Measurements from ENCODE around the gene COX10.

COX10 gene

DNA sequence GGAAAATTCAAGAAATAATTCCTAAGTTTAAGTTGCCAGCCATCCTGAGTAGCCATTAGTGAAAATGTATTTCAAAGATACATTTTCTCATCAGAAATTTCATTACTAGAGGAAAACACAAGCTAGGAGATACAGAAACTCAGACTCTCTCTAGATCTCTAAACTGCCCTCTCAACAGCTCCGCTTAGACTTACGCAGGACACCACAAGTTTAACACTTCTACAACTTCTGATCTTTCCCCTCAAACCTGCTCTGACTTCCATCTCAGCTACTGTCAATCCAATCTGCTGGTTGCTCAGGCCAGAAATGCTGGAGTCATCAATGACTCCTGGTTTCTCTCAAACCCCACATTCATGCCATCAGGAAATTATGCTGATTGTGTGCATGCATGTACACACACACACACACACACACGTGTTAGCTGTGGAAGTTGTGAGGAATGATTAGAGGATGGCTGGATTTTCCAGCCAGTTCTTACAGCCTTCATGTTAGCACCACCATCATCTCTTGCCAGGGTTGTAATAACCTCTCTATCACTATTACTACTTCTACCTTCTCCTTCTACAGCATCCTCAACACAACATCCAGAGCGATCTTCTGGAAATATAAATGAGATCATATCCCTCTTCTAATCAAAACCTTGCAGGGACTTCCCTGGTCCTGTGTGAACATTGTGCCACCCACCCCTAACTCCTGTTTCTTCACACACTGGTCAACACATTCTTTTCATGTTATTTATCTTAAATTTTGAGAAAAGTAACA lies 47.1 kb downstream of the COX10 start:
- Histone ChIP-seq H3K4me1 (ENCODE audit: control insufficient read depth in 2 of 2, insufficient read depth in 2 of 2, low read length in 2 of 2) (peaks cover 4 to 10% of the 10 kb centered on the region in 2 donors), H3K9ac (ENCODE audit: low read depth in 1 of 2, low read length in 2 of 2) (no peak overlapping the region), H3K9me3 (ENCODE audit: control insufficient read depth in 2 of 2, low read length in 2 of 2) (no peaks in the 10 kb centered on the region), H3K27me3 (ENCODE audit: control insufficient read depth in 2 of 2, insufficient read depth in 2 of 2, low read length in 2 of 2) (no peaks in the 10 kb centered on the region), H3K36me3 (ENCODE audit: control insufficient read depth in 2 of 2, insufficient read depth in 2 of 2, low read length in 2 of 2) (no peaks in the 10 kb centered on the region), H3K4me3 (ENCODE audit: low read length in 2 of 2) (no peak overlapping the region), H3K27ac (ENCODE audit: low read depth in 2 of 2, low read length in 2 of 2) (no peak overlapping the region)

DNA sequence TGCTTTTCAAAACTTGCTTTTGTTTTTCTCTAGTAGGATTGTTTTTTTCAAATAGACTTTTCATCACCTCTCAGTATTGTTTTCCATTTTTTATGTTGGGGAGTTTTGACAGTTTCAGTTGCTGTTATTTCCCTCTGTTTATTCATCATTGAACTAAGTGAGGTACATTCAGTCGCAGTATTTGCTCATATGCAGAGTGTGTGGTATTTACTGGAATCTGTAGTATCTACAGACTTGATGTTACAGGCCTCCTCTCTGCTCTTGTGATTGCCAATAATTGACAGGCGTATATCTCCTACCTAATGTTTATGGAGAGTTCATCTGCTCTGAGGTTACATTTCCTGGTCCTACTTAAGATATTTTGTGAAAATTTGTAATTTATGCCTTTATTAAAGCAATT lies 49.6 kb downstream of the COX10 start:
- Histone ChIP-seq H3K4me1 (ENCODE audit: control insufficient read depth in 2 of 2, insufficient read depth in 2 of 2, low read length in 2 of 2) (peaks cover 0 to 4% of the 10 kb centered on the region in 2 donors), H3K9ac (ENCODE audit: low read depth in 1 of 2, low read length in 2 of 2) (no peak overlapping the region), H3K9me3 (ENCODE audit: control insufficient read depth in 2 of 2, low read length in 2 of 2) (no peaks in the 10 kb centered on the region), H3K4me3 (ENCODE audit: low read length in 2 of 2) (no peak overlapping the region), H3K27ac (ENCODE audit: low read depth in 2 of 2, low read length in 2 of 2) (no peak overlapping the region), H3K36me3 (ENCODE audit: control insufficient read depth in 2 of 2, insufficient read depth in 2 of 2, low read length in 2 of 2) (no peaks in the 10 kb centered on the region), H3K27me3 (ENCODE audit: control insufficient read depth in 2 of 2, insufficient read depth in 2 of 2, low read length in 2 of 2) (no peaks in the 10 kb centered on the region)

DNA sequence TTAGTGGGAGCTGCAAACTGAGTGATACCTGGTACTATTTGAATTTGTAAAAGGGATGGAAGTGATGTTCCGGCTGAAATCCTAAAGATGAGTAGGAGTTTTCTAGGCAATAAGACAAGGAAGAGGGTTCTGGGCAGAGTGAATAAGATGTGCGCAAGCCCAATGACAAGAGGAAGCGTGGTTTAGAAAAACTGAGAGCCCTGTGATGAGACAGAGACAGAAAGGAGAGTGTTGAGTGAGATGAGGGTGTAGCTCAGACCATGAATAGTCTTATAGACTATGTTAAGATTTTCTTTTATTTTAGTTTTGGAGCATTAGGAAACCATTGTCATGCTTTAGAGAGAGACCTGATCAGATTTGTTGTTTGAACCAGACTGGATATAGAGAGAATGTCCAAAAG lies 50.2 kb downstream of the COX10 start:
- peaks cover 0 to 4% of the 10 kb centered on the region in 2 donors for H3K4me1 ChIP-seq (ENCODE audit: control insufficient read depth in 2 of 2, insufficient read depth in 2 of 2, low read length in 2 of 2)
- H3K27me3 ChIP-seq (ENCODE audit: control insufficient read depth in 2 of 2, insufficient read depth in 2 of 2, low read length in 2 of 2): no peaks in the 10 kb centered on the region
- H3K36me3 ChIP-seq (ENCODE audit: control insufficient read depth in 2 of 2, insufficient read depth in 2 of 2, low read length in 2 of 2): no peaks in the 10 kb centered on the region
- no peak overlapping the region for H3K27ac ChIP-seq (ENCODE audit: low read depth in 2 of 2, low read length in 2 of 2)
- H3K9ac ChIP-seq (ENCODE audit: low read depth in 1 of 2, low read length in 2 of 2): no peak overlapping the region
- no peak overlapping the region for H3K4me3 ChIP-seq (ENCODE audit: low read length in 2 of 2)
- no peaks in the 10 kb centered on the region for H3K9me3 ChIP-seq (ENCODE audit: control insufficient read depth in 2 of 2, low read length in 2 of 2)

DNA sequence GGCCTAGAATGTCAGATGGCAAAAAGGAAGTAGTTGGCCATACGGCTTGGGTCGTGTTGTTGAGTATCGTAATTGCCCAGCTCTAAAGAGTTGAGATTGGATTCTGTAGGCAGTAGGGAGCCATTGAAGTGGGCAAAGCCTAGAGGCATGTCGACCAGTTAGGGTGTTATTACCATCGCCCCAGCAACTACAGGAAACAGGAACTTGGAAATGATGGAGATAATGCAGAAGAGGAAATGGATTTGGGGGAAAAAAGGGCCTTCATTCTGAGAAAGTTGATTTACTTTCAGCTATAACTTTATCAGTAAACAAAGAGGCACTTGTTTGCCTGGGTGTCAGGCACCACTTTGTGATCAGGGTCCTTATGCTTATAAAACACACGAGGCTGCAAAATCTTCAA lies 52.6 kb downstream of the COX10 start:
- no peak overlapping the region for H3K27ac ChIP-seq (ENCODE audit: low read depth in 2 of 2, low read length in 2 of 2)

DNA sequence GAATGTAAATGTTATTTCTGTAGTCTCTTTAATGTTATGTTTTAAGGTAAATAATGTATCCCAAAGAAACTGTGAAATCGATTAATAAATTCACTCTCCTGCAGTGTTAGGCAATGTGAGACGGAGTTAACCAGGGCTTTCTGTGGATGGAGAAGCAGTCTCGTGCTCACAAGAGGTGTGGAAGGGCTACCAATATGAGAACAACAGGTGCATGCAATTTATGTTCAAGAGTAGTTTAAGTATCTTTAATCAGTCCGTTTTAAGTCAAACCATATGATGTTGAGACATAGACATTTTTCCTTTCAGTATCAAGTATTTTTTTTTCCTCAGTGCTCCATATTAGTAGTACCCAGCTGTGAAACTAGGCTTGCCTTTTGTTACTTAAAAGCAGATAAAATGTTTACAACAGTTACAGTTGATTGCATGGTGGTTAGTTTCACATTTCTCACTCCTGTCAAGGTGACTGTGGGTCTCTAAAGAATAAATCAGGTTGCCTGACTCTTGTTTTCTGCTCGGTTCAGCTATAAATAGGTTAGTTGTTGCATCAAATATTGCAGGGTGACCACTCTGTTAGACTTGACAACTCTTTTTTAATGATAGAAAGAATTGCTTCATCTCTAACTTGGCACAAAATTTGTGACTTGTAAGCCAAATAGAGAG lies 54.4 kb downstream of the COX10 start:
- Histone ChIP-seq H3K4me1 (ENCODE audit: control insufficient read depth in 2 of 2, insufficient read depth in 2 of 2, low read length in 2 of 2) (peaks cover 0 to 4% of the 10 kb centered on the region in 2 donors), H3K4me3 (ENCODE audit: low read length in 2 of 2) (no peak overlapping the region), H3K27ac (ENCODE audit: low read depth in 2 of 2, low read length in 2 of 2) (no peak overlapping the region)

More for the DNA sequence above, 52.6 kb downstream of the COX10 start:
- Histone ChIP-seq H3K4me3 (ENCODE audit: low read length in 2 of 2) (no peak overlapping the region), H3K36me3 (ENCODE audit: control insufficient read depth in 2 of 2, insufficient read depth in 2 of 2, low read length in 2 of 2) (no peaks in the 10 kb centered on the region), H3K9ac (ENCODE audit: low read depth in 1 of 2, low read length in 2 of 2) (no peak overlapping the region), H3K4me1 (ENCODE audit: control insufficient read depth in 2 of 2, insufficient read depth in 2 of 2, low read length in 2 of 2) (peaks cover 0 to 4% of the 10 kb centered on the region in 2 donors), H3K27me3 (ENCODE audit: control insufficient read depth in 2 of 2, insufficient read depth in 2 of 2, low read length in 2 of 2) (no peaks in the 10 kb centered on the region), H3K9me3 (ENCODE audit: control insufficient read depth in 2 of 2, low read length in 2 of 2) (no peaks in the 10 kb centered on the region)

DNA sequence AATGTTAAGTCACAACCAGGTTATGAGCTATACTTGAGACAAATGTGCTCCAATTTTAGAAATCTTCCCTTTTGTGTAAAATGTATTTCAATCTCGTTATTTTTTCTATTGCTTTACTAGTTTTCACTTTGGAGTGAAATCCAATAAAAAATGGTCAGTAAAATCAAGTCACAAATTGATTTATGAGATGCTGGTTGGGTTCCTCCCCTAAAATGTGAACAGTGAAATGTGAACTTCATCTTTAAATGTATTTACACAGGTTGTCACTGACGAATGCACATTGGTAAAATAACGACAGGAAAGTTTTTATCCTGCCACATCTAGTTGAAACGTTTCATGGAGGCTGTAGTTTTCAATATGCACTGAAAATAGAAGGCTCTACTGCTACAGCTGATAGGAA lies 55.5 kb downstream of the COX10 start:
- Histone ChIP-seq H3K9ac (ENCODE audit: low read depth in 1 of 2, low read length in 2 of 2) (no peak overlapping the region), H3K4me3 (ENCODE audit: low read length in 2 of 2) (no peak overlapping the region), H3K27me3 (ENCODE audit: control insufficient read depth in 2 of 2, insufficient read depth in 2 of 2, low read length in 2 of 2) (no peaks in the 10 kb centered on the region), H3K9me3 (ENCODE audit: control insufficient read depth in 2 of 2, low read length in 2 of 2) (no peaks in the 10 kb centered on the region), H3K4me1 (ENCODE audit: control insufficient read depth in 2 of 2, insufficient read depth in 2 of 2, low read length in 2 of 2) (peaks cover 0 to 4% of the 10 kb centered on the region in 2 donors), H3K36me3 (ENCODE audit: control insufficient read depth in 2 of 2, insufficient read depth in 2 of 2, low read length in 2 of 2) (no peaks in the 10 kb centered on the region), H3K27ac (ENCODE audit: low read depth in 2 of 2, low read length in 2 of 2) (no peak overlapping the region)

More for the DNA sequence above, 54.4 kb downstream of the COX10 start:
- Histone ChIP-seq H3K9ac (ENCODE audit: low read depth in 1 of 2, low read length in 2 of 2) (no peak overlapping the region), H3K9me3 (ENCODE audit: control insufficient read depth in 2 of 2, low read length in 2 of 2) (no peaks in the 10 kb centered on the region), H3K36me3 (ENCODE audit: control insufficient read depth in 2 of 2, insufficient read depth in 2 of 2, low read length in 2 of 2) (no peaks in the 10 kb centered on the region), H3K27me3 (ENCODE audit: control insufficient read depth in 2 of 2, insufficient read depth in 2 of 2, low read length in 2 of 2) (no peaks in the 10 kb centered on the region)

DNA sequence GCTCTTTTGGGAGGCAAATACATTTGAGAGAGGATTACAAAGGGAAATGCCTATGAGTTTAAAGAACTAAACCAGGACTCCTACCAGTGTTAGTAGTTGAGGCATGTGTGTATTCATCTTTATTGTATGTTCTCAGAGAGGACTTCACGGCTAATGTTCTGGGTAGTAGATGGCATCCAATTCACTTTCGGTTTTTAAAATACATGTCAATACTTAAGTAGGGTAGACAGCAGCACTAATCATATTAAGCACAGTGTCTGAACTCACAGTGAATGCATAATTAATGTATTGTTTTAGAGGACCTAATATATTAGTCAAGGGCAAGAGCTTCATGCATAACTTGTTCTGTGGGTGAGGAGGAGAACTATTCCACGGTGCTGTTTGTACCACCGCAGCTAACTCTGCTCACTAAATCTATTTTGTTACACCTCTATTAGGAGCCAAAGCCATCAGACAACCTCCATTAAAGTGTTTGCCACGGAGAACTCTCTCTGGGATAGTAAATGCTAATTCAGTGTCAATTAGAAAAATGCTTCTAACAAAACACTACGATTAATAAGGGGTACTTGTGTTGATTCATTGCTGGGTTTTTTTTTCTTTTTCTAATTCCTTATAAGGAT lies 56.3 kb downstream of the COX10 start:
- Histone ChIP-seq H3K36me3 (ENCODE audit: control insufficient read depth in 2 of 2, insufficient read depth in 2 of 2, low read length in 2 of 2) (no peaks in the 10 kb centered on the region), H3K4me3 (ENCODE audit: low read length in 2 of 2) (no peak overlapping the region), H3K9ac (ENCODE audit: low read depth in 1 of 2, low read length in 2 of 2) (no peak overlapping the region), H3K27ac (ENCODE audit: low read depth in 2 of 2, low read length in 2 of 2) (no peak overlapping the region), H3K4me1 (ENCODE audit: control insufficient read depth in 2 of 2, insufficient read depth in 2 of 2, low read length in 2 of 2) (peaks cover 0 to 4% of the 10 kb centered on the region in 2 donors), H3K27me3 (ENCODE audit: control insufficient read depth in 2 of 2, insufficient read depth in 2 of 2, low read length in 2 of 2) (no peaks in the 10 kb centered on the region), H3K9me3 (ENCODE audit: control insufficient read depth in 2 of 2, low read length in 2 of 2) (no peaks in the 10 kb centered on the region)

DNA sequence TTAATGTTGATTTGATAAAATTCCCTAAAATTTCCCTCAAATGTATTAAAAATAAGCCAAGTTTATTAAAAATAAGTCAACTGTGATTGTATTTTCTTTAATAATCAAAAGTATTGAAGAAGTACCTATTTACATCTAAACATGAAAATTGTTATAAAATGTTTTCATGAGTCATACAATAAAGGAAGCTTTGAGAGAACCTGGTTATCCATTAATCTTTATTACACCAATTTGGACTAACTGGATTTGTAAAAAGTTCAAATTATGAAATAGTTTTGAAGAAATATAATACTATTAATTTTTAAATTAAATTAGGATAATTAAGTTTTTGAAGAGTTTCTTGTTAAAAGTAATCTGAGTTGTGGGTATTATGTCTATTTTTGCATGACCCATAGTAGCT lies 63.8 kb downstream of the COX10 start:
- H3K9me3 ChIP-seq (ENCODE audit: control insufficient read depth in 2 of 2, low read length in 2 of 2): no peaks in the 10 kb centered on the region
- H3K4me3 ChIP-seq (ENCODE audit: low read length in 2 of 2): no peak overlapping the region
- no peaks in the 10 kb centered on the region for H3K4me1 ChIP-seq (ENCODE audit: control insufficient read depth in 2 of 2, insufficient read depth in 2 of 2, low read length in 2 of 2)
- H3K27me3 ChIP-seq (ENCODE audit: control insufficient read depth in 2 of 2, insufficient read depth in 2 of 2, low read length in 2 of 2): no peaks in the 10 kb centered on the region
- H3K36me3 ChIP-seq (ENCODE audit: control insufficient read depth in 2 of 2, insufficient read depth in 2 of 2, low read length in 2 of 2): no peaks in the 10 kb centered on the region
- no peak overlapping the region for H3K27ac ChIP-seq (ENCODE audit: low read depth in 2 of 2, low read length in 2 of 2)
- H3K9ac ChIP-seq (ENCODE audit: low read depth in 1 of 2, low read length in 2 of 2): no peak overlapping the region

DNA sequence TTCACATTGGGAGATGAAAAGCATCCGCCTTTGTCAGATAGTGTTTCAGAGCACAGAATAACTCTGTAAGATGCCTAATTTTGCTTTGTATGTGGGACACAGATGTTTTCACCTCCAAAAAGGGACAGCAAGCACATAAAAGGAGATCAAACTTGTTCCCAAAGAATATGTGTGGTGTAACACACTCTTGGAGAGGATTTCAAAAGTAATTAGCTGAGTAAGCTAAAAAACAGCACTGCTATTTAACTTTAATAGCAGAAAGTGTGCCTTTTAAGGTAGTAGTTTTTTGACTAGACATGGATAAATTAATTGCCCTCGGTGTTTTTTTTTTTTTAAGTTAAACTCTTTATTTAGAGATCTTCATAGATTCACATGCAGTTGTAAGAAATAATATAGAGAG lies 65.2 kb downstream of the COX10 start:
- H3K9me3 ChIP-seq (ENCODE audit: control insufficient read depth in 2 of 2, low read length in 2 of 2): no peaks in the 10 kb centered on the region

DNA sequence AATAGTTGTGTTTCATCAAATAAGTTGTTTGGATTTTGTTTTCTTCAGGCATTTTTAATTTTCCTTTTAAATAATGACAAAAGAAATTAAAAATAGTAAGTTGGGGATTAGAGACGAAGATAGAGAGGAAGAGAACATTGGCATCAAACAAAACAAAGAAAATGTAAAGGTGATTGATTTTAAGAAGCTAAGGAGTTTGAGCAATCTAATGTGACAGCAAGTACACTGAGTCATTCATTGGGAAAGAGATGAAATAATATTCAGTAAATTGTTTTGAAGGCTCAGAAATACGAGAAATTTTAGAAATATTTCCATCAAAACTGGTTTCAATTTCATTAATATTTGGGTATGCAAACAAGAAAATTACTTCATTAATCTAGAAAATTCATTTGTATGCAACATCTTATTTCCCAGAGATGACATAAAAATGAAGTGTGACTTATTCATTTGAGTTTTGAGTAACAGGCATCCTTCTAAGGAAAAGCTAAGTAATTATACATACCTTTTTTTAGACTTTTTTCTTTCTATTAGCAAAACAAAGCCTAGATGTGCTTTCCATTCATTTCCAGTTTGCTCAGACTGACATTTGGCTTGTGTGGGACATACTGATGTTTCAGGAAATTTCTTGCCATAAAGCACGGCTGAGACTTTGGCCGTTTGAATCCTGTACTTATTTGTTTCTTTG lies 66.7 kb downstream of the COX10 start:
- Histone ChIP-seq H3K36me3 (ENCODE audit: control insufficient read depth in 2 of 2, insufficient read depth in 2 of 2, low read length in 2 of 2) (no peaks in the 10 kb centered on the region), H3K9me3 (ENCODE audit: control insufficient read depth in 2 of 2, low read length in 2 of 2) (no peaks in the 10 kb centered on the region), H3K27ac (ENCODE audit: low read depth in 2 of 2, low read length in 2 of 2) (no peak overlapping the region), H3K27me3 (ENCODE audit: control insufficient read depth in 2 of 2, insufficient read depth in 2 of 2, low read length in 2 of 2) (no peaks in the 10 kb centered on the region), H3K4me3 (ENCODE audit: low read length in 2 of 2) (no peak overlapping the region), H3K9ac (ENCODE audit: low read depth in 1 of 2, low read length in 2 of 2) (no peak overlapping the region), H3K4me1 (ENCODE audit: control insufficient read depth in 2 of 2, insufficient read depth in 2 of 2, low read length in 2 of 2) (no peaks in the 10 kb centered on the region)

More for the DNA sequence above, 65.2 kb downstream of the COX10 start:
- Histone ChIP-seq H3K9ac (ENCODE audit: low read depth in 1 of 2, low read length in 2 of 2) (no peak overlapping the region), H3K4me1 (ENCODE audit: control insufficient read depth in 2 of 2, insufficient read depth in 2 of 2, low read length in 2 of 2) (no peaks in the 10 kb centered on the region), H3K4me3 (ENCODE audit: low read length in 2 of 2) (no peak overlapping the region), H3K27me3 (ENCODE audit: control insufficient read depth in 2 of 2, insufficient read depth in 2 of 2, low read length in 2 of 2) (no peaks in the 10 kb centered on the region), H3K27ac (ENCODE audit: low read depth in 2 of 2, low read length in 2 of 2) (no peak overlapping the region), H3K36me3 (ENCODE audit: control insufficient read depth in 2 of 2, insufficient read depth in 2 of 2, low read length in 2 of 2) (no peaks in the 10 kb centered on the region)

All from mucosa of rectum (tissue), 2 donors.